D341Med (cell line): ENCODE results near the gene LSM14B.
"Not testable (repeated sequence)": the region's sequence is repeated elsewhere in the genome, so short reads cannot be mapped to it uniquely, and the experiment has no call there.

Experiments used
- DNase-seq: peaks from one replicate; pipeline ENCODE4 v3.0.0; 2012; ENCODE audit warnings: low spot score

LSM14B gene

DNA sequence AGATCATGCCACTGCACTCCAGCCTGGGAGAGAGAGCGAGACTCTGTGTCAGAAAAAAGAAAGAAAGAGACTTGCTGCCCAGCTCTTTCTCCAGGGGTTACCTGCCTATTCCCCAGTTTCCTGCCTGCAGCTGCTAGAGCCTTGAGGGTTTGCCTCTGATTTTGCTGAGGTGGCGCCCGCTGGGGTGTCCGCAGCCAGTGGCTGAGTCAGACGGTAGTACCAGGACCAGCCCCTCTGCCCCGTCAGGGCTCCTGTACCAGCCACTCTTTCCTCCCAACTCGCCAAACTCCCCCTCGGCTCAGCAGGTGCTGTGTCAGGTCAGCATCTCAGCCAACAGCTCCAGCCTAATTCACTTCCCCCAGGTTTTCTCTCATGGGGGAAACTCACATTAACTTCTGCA, 7.4 kb upstream of the LSM14B start:
- DNase-seq, result no peak

DNA sequence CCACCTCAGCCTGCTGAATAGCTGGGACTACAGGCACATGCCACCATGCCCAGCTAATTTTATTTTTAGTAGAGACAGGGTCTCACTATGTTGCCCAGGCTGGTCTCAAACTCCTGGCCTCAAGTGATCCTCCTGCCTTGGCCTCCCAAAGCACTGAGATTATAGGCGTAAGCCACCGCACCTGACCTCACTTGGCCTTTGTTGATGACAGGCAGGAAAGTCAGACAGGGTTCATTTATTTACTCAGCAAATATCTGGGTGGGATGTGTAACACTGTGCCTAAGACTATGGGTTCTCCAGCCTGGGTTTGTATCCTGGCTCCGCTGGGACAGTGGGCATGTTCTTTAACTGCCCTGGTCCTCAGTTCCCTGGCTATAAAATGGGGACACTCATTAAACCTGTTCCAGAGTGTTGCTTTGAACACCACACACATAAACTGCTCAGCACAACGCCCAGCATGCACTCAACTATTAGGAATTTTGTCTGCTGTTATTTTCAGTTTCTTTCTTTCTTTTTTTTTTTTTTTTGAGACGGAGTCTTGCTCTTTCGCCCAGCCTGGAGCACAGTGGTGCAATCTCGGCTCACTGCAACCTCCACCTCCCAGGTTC, 6.4 kb upstream of the LSM14B start:
- not testable (repeated sequence) for DNase-seq

GRCh38 chr20:62116558-62117361, 5.5 kb upstream of the LSM14B start:
- no peak for DNase-seq

DNA sequence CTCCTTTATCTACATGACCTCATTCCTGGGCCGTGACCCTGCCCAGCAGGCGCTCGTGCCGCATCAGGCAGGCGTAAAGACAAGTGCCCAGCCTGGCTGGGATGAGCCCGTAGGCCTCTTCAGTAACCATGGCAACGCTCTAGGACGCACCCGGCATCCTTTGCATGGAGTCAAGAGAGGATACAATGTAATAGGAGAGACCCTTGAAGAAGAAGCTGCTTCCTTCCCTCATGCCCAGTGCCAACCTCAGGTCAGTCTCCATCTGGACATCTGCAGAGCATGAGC, 5.0 kb upstream of the LSM14B start:
- no peak for DNase-seq

GRCh38 chr20:62117658-62118057, 4.6 kb upstream of the LSM14B start:
- DNase-seq, result no peak

- DNase-seq, result no peak
Measured at GRCh38 chr20:62118113-62119043, 3.9 kb upstream of the LSM14B start.

- no peak for DNase-seq
Measured at GRCh38 chr20:62119115-62119514, 3.2 kb upstream of the LSM14B start.

GRCh38 chr20:62119591-62120364, 2.5 kb upstream of the LSM14B start:
- DNase-seq, result no peak

DNA sequence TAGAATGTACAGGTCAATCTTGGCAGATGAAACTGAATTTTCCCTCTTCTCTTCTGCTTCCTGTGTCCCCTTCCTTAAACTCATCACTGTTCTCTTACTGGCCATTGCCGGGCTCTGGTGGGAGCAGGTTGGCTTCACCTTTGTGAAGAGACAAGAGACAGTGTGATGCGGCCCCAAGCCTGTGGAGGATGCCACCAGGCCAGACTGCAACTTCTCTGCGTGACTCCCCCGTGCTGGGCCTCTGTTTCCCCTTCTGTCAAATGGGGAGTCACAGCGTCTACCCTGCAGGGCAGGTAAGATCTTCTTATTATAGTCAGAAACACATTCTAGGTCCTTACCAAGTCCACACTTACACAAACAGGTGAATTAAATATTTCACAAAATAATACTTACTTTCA, 1.9 kb upstream of the LSM14B start:
- DNase-seq, result no peak

DNA sequence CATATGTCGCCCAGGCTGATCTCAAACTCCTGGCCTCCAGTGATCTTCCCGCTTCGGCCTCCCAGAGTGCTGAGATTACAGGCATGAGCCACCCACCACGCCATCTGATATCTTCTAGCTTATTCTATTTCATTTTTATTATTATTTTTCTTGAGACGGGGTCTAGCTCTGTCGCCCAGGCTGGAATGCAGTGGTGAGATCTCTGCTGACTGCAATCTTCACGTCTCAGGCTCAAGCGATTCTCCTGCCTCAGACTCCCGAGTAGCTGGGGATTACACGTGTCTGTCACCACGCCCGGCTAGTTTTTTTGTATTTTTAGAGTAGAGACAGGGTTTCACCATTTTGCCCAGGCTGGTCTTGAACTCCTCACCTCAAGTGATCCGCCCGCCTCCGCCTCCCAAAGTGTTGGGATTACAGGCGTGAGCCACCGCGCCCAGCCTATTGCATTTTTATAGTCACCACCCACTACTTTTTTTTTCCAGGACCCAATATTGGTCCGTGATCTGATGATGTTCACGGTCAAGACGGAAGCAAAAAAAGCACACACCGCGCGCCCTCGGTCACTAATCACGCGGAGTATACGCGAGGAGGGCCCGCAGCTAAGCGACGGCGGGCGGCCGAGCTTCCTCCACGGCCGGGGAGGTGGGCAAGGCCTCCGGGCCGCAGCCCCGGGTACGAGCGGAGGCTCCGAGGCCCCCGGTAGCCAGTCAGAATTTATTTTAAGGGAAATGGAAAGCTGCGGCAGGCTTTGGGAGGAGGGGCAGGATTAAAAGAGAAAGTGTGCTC, 1.1 kb upstream of the LSM14B start:
- no peak for DNase-seq

- peak; percentile 82 for DNase-seq
Measured at GRCh38 chr20:62122654-62123449, 577 bp downstream of the LSM14B start.

DNA sequence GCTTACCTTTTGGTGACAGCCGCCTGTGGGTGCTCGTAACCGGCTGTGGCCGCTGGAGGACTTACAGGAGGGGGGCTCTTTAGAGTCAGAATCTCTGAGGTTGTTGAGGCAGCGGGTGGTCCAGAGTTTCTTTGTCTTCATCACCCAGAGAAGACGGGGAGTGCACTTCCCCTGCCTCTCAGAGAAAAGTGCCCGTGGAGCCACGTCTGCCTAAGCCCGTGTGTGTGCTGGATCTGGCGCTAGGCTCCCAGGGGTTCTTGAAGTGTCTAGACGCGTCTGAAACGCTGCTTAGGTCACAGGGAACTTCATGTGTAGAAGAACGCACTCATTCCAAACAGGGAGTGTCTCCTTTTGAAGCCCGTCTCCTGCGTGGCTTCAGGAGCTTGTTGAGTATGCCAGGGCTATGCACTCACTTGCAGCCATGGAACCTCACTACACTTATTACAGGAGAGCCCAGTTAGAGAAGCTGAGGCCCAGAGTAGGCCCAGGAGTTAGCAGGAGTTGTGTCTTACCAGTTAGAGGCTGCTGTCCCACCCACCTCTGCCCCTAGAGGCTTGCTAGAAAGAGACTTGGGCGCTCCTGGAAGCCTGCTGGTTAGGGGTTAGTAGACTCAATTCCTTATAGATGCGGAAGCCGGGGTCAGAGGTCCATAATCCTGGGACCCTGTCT, 1.3 kb downstream of the LSM14B start:
- no peak for DNase-seq

GRCh38 chr20:62126141-62126540, 3.9 kb downstream of the LSM14B start:
- DNase-seq, result no peak

DNA sequence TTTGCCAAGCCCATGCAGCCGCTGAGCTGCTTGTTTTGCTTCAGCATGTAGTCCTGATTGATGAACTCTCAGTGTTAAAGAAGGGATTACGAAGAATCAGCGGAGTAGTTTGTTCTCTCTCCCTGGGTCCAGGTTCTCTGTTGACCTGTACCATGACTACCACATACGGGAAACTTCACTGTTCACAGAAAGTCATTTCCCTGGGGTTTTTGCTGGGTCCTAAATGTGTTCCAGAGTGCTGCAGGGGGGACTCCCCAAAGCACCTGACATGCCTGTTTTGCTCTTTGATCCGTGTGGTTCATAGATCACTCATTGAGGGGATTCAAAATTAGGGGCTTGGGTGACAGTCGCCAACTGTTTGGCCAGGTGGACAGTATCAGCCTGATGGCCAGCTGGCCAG, 5.5 kb downstream of the LSM14B start:
- DNase-seq, result no peak

GRCh38 chr20:62128502-62128901, 6.2 kb downstream of the LSM14B start:
- DNase-seq, result no peak

GRCh38 chr20:62129731-62130531, 7.7 kb downstream of the LSM14B start:
- no peak for DNase-seq

- DNase-seq, result no peak
Measured at GRCh38 chr20:62131560-62132320, 9.5 kb downstream of the LSM14B start.

GRCh38 chr20:62132421-62132820, 10.1 kb downstream of the LSM14B start:
- no peak for DNase-seq
